GM12872 (cell line): ENCODE data around the gene FXYD6.

Source experiments
- CTCF ChIP-seq: IDR thresholded peaks from 3 replicates; pipeline ENCODE4 v1.5.1; 2011; ENCODE audit warnings: low read depth, mild to moderate bottlenecking, low read length, moderate library complexity; ENCODE audit not compliant: insufficient read depth

Gene FXYD6

GRCh38 chr11:117892651-117893050, 16.2 kb upstream of the FXYD6 start:
- TF ChIP-seq CTCF: no peak

GRCh38 chr11:117891362-117891761, 14.9 kb upstream of the FXYD6 start:
- TF ChIP-seq CTCF: no peak

- no peak for TF ChIP-seq CTCF
Measured at GRCh38 chr11:117888139-117888566, 11.7 kb upstream of the FXYD6 start.

- TF ChIP-seq CTCF: no peak
Measured at GRCh38 chr11:117887431-117888138, 11.1 kb upstream of the FXYD6 start.

GRCh38 chr11:117885777-117886176, 9.3 kb upstream of the FXYD6 start:
- TF ChIP-seq CTCF: no peak

GRCh38 chr11:117884994-117885393, 8.5 kb upstream of the FXYD6 start:
- no peak for TF ChIP-seq CTCF

GRCh38 chr11:117883063-117883462, 6.6 kb upstream of the FXYD6 start:
- TF ChIP-seq CTCF: no peak
